OCI-LY7 (cell line): ENCODE results near the gene TRAF3IP3.

Experiments used
- CTCF ChIP-seq: fragments of 200-600 bp; sonication (generic); conservative IDR thresholded peaks from 2 replicates; pipeline ENCODE4 v1.5.1; 2014; ENCODE audit warnings: mild to moderate bottlenecking, antibody characterized with exemption, low read length, moderate library complexity, mixed read lengths
- EZH2phosphoT487 ChIP-seq: fragments of 200-600 bp; sonication (generic); IDR thresholded peaks from 2 replicates; pipeline ENCODE4 v1.6.1; 2018; ENCODE audit warnings: low read depth, borderline replicate concordance, mild to moderate bottlenecking, mixed run types, antibody characterized with exemption, low read length, moderate library complexity, mixed read lengths

- TF ChIP-seq CTCF (no peak), EZH2phosphoT487 (no peak)
Measured at GRCh38 chr1:209714338-209714737, 41.5 kb upstream of the TRAF3IP3 start.
